ENCODE measurements around the gene TBC1D16. TPM values are rescaled to one million over a fixed set of nuclear protein-coding genes. Genes with fewer than 3 reads are reported as not detected.

TBC1D16 gene
- total RNA-seq, 6 experiments from 2014 or later, result 15.1 to 25.5 (median 17.9) TPM

DNA sequence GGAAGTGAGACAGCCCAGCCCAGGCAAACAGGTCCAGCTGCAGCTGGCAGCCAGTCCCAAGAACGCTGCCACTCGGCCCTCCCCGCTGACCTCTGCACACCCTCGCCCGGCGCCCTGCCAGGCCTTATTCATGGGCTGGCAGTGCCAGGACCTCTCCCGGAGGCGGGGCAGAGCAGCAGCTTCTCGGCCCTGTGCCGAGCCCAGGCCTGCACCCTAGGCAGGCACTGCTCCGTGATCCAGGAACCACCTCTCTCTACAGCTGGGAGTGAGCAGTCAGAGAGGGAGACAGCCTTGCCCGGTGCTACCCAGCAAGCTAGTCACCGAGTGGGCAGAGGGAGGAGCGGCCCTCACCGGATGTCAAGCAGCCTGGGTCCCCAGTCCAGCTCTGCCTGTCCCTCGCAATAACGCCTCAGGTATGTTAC lies 116.5 kb downstream of the TBC1D16 start:
- Mint-ChIP-seq H3K27me3 (ENCODE audit: insufficient read depth) (peaks cover 31% of the 10 kb centered on the region), H3K36me3 (ENCODE audit: low read depth) (no peaks in the 10 kb centered on the region), H3K27ac (no peak overlapping the region), H3K9me3 (no peaks in the 10 kb centered on the region), H3K4me3 (no peak overlapping the region), H3K4me1 (ENCODE audit: low read depth) (no peaks in the 10 kb centered on the region)
- TF ChIP-seq, protein P1, sequence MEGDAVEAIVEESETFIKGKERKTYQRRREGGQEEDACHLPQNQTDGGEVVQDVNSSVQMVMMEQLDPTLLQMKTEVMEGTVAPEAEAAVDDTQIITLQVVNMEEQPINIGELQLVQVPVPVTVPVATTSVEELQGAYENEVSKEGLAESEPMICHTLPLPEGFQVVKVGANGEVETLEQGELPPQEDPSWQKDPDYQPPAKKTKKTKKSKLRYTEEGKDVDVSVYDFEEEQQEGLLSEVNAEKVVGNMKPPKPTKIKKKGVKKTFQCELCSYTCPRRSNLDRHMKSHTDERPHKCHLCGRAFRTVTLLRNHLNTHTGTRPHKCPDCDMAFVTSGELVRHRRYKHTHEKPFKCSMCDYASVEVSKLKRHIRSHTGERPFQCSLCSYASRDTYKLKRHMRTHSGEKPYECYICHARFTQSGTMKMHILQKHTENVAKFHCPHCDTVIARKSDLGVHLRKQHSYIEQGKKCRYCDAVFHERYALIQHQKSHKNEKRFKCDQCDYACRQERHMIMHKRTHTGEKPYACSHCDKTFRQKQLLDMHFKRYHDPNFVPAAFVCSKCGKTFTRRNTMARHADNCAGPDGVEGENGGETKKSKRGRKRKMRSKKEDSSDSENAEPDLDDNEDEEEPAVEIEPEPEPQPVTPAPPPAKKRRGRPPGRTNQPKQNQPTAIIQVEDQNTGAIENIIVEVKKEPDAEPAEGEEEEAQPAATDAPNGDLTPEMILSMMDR (IDR thresholded peaks at IDR 0.05), result no peak
- DNase-seq, result no peak

DNA sequence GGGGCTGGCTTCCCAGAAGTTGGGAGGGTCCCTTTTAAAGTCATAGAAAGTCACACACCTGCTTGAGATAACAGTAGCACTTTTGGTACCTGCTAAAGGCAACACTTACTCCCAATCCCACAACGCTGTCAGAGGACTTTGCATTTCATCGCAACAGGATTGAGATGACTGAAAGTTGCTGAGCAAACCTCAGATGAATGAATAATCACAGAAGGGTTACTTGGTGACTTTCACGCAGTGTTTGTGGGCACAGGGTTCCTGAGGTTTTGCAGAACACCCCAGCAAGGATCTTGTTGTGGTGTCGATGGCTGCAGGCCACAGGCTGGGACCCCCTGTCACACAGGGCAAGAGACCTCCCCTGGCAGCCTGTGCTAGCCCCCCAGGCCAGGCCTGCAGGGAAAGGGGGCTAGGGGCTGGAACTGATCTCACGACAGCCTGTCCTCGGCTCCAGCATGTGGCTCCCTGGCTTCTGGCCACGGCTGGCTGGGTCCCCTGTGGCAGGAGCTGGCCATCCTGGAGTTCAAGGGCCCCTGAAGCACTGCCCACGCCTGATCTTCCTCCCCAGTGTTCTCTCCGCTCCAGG lies 117.0 kb downstream of the TBC1D16 start:
- no peaks in the 10 kb centered on the region for H3K9me3 Mint-ChIP-seq

DNA sequence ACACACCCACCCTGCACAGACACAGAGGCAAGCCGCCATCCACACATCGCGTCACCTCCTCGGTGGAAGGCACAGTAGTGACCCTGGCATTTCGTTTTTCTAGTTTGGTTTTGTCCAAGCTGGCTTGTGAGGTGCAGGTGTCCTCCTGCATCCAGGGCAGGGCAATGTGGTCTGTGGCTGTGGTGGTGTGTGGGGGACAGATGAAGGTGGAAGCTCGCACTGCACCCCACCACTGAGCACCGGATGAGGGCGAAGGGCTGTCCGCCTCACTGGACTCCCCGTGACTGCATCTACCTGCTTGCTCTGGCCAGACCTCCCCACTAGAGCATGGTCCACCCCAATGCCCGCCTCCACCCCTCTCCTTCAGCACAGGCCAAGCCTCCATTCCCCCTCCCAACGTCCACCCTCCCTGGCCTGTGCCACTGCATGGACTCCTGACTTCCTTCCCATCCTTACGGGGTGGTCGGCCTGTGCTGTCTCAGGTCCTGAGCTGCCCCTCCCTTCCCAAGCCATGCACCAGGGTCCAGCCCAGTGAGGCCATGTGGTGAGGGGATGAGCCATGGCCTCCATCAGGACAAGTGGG lies 117.7 kb downstream of the TBC1D16 start:
- Mint-ChIP-seq H3K4me3 (no peak overlapping the region), H3K27me3 (ENCODE audit: insufficient read depth) (peaks cover 28% of the 10 kb centered on the region), H3K9me3 (no peaks in the 10 kb centered on the region), H3K4me1 (ENCODE audit: low read depth) (no peaks in the 10 kb centered on the region), H3K27ac (no peak overlapping the region), H3K36me3 (ENCODE audit: low read depth) (no peaks in the 10 kb centered on the region)
- no peak for DNase-seq
- TF ChIP-seq, protein P1 (IDR thresholded peaks at IDR 0.05), result no peak

More for the DNA sequence above, 117.0 kb downstream of the TBC1D16 start:
- Mint-ChIP-seq H3K36me3 (ENCODE audit: low read depth) (no peaks in the 10 kb centered on the region), H3K4me1 (ENCODE audit: low read depth) (no peaks in the 10 kb centered on the region), H3K27me3 (ENCODE audit: insufficient read depth) (peaks cover 28% of the 10 kb centered on the region), H3K27ac (no peak overlapping the region), H3K4me3 (no peak overlapping the region)
- no peak for DNase-seq
- TF ChIP-seq, protein P1 (IDR thresholded peaks at IDR 0.05), result no peak

DNA sequence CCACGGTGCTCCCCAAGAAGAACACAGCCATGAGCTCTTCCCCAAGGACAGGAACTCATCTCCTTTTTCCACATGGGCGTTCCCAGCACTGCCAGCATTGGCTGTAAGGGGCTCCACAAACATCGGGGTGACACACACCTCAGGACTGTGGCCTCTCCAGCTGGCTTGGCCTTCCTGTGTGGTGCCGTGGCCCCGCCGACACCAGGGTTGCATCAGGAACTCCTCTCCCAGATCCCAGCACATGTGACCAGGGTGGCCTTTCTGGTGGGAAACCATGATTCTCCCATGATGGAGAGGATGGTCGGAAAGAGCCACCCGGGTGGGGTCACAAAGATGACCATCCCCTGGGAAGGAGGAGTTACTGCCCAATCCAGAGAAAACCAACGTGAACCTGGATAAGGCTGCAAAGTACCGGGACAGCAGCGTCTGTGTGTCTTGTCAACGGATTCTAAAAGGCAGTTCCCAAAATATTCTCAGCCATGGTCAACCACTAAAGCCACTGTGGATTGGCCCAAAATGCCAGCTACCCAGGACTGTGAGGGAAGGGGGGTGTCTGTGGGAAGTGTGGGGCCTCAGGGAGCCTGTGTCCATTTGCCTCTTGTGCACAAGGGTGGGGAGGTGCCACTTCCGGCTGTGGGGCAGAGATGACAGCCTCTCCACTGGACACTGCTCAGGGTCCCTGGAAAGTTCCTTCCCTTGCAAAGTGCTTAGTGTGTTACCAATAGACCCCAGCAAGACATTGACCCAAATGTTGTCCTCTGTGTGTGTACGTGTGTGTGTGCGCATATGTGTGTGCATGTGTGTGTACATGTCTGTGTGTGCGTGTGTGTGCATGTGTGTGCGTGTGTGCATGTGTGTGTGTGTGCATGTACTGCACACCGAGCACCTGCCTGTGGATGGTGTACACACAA lies 118.4 kb downstream of the TBC1D16 start:
- H3K9me3 Mint-ChIP-seq, result no peaks in the 10 kb centered on the region
- H3K27ac Mint-ChIP-seq, result no peak overlapping the region
- no peaks in the 10 kb centered on the region for H3K36me3 Mint-ChIP-seq (ENCODE audit: low read depth)
- no peaks in the 10 kb centered on the region for H3K4me1 Mint-ChIP-seq (ENCODE audit: low read depth)
- TF ChIP-seq, protein P1 (IDR thresholded peaks at IDR 0.05), result no peak
- DNase-seq, result no peak
- H3K27me3 Mint-ChIP-seq (ENCODE audit: insufficient read depth), result peaks cover 24% of the 10 kb centered on the region; the same call in 1 of the 2 replicates
- H3K4me3 Mint-ChIP-seq, result no peak overlapping the region

DNA sequence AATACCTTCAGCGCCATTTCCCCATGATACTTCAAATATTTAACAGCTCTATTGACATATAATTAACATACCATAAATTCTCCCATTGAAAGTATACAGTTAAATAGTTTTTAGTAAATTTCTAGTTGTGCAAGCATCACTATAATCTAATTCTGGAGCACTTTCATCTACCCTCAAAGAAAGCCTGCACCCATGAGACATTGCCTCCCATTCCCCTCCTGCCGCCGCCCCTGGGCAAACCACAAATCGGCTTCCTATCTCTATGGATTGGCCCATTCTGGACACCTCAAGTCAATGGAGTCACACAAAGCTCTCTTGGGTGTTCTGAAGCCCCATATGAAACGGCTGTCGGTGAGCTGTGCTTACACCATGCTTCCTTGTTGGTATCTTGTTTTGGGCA lies 119.2 kb downstream of the TBC1D16 start:
- H3K4me1 Mint-ChIP-seq (ENCODE audit: low read depth), result no peaks in the 10 kb centered on the region
- H3K4me3 Mint-ChIP-seq, result no peak overlapping the region
- DNase-seq, result no peak
- H3K9me3 Mint-ChIP-seq, result no peaks in the 10 kb centered on the region
- H3K27ac Mint-ChIP-seq, result no peak overlapping the region
- H3K27me3 Mint-ChIP-seq (ENCODE audit: insufficient read depth), result peaks cover 25% of the 10 kb centered on the region
- no peaks in the 10 kb centered on the region for H3K36me3 Mint-ChIP-seq (ENCODE audit: low read depth)
- TF ChIP-seq, protein P1 (IDR thresholded peaks at IDR 0.05), result no peak
